Lower lobe of right lung (tissue), 2 donors: ENCODE results near the gene ZCCHC9. TPM values are rescaled to one million over a fixed set of nuclear protein-coding genes. Genes with fewer than 3 reads are reported as not detected.

ENCODE experiments used
- ATAC-seq, 2 donors: fragments of 200-7000 bp; cut with Tn5 transposase; one replicate each; pipeline ENCODE4 v1.9.1; 2020 to 2022; ENCODE audit warnings: mild to moderate bottlenecking in 2 of 2, moderate library complexity in 2 of 2
- DNase-seq: peaks from one replicate; pipeline ENCODE4 v3.0.0-alpha.2; 2020
- H3K27ac ChIP-seq: fragments of 200-600 bp; one replicate; pipeline ENCODE4 v1.8.0; 2022
- H3K27me3 ChIP-seq: fragments of 200-600 bp; one replicate; pipeline ENCODE4 v1.8.0; 2022; ENCODE audit warnings: low read depth
- H3K36me3 ChIP-seq: fragments of 200-600 bp; one replicate; pipeline ENCODE4 v1.8.0; 2022; ENCODE audit warnings: mild to moderate bottlenecking
- H3K4me1 ChIP-seq: fragments of 200-600 bp; one replicate; pipeline ENCODE4 v1.8.0; 2022
- H3K4me3 ChIP-seq: fragments of 200-600 bp; one replicate; pipeline ENCODE4 v1.8.0; 2022; ENCODE audit warnings: mild to moderate bottlenecking
- H3K9me3 ChIP-seq: fragments of 200-600 bp; one replicate; pipeline ENCODE4 v1.8.0; 2022
- CTCF ChIP-seq: fragments of 200-600 bp; IDR thresholded peaks from one replicate; pipeline ENCODE4 v1.8.0; 2022; ENCODE audit warnings: antibody characterized with exemption, mild to moderate bottlenecking
- intact Hi-C: fragments of 100-400 bp; cut with DNase I; formaldehyde crosslinking; loops from one replicate; pipeline ENCODE4 v1.11.0; 2022
- total RNA-seq: library from RNA; stranded (reverse); fragmentation: NEBNext Ultra II Directional; extraction: Animal tissue kit (Norgen Biotek cat#: 25700); gene quantifications from one replicate; pipeline ENCODE4 v1.2.1, GENCODE V29; 2021
- donor health status: DM: no; HTN: yes; CAD: no; lungs with severe emphysema.

Gene ZCCHC9
- total RNA-seq, 1 donor from 2014 or later, result 21.7 TPM

- ATAC-seq (no peak), DNase-seq (no peak)
- H3K4me1 ChIP-seq, result peaks cover 31% of the 10 kb centered on the region
- intact Hi-C loops, result no loop called here
- H3K36me3 ChIP-seq, result no peaks in the 10 kb centered on the region
- TF ChIP-seq CTCF, result no peak
- no peak overlapping the region for H3K4me3 ChIP-seq
- no peaks in the 10 kb centered on the region for H3K27me3 ChIP-seq
- H3K27ac ChIP-seq, result no peak overlapping the region
- H3K9me3 ChIP-seq, result peaks cover 11% of the 10 kb centered on the region
These were observed 3.9 kb upstream of the ZCCHC9 start for GRCh38 chr5:81297531-81297930.

GRCh38 chr5:81300921-81301270, 491 bp upstream of the ZCCHC9 start:
- peak overlapping the region; percentile 94 for H3K27ac ChIP-seq

GRCh38 chr5:81302596-81302995, 1.2 kb downstream of the ZCCHC9 start:
- Histone ChIP-seq H3K4me1 (peaks cover 41% of the 10 kb centered on the region), H3K36me3 (peaks cover 9% of the 10 kb centered on the region), H3K9me3 (no peaks in the 10 kb centered on the region), H3K27me3 (no peaks in the 10 kb centered on the region), H3K27ac (no peak overlapping the region), H3K4me3 (peak overlapping the region; percentile 89)
- intact Hi-C loops, result no loop called here
- no peak for DNase-seq
- no peak for ATAC-seq
- no peak for TF ChIP-seq CTCF

More at GRCh38 chr5:81300921-81301270, 491 bp upstream of the ZCCHC9 start:
- intact Hi-C loops, result no loop called here
- Histone ChIP-seq H3K27me3 (no peaks in the 10 kb centered on the region), H3K36me3 (peaks cover 9% of the 10 kb centered on the region), H3K9me3 (no peaks in the 10 kb centered on the region), H3K4me1 (peaks cover 41% of the 10 kb centered on the region), H3K4me3 (peak overlapping the region; percentile 89)
- ATAC-seq (no peak), DNase-seq (no peak)
- TF ChIP-seq CTCF, result no peak

- TF ChIP-seq CTCF, result no peak
- DNase-seq (no peak), ATAC-seq (no peak)
- H3K27ac ChIP-seq, result no peak overlapping the region
- peaks cover 11% of the 10 kb centered on the region for H3K36me3 ChIP-seq
- intact Hi-C loops, result no loop called here
- H3K9me3 ChIP-seq, result no peaks in the 10 kb centered on the region
- no peak overlapping the region for H3K4me3 ChIP-seq
- H3K27me3 ChIP-seq, result no peaks in the 10 kb centered on the region
- peaks cover 38% of the 10 kb centered on the region for H3K4me1 ChIP-seq
These were observed 2.2 kb downstream of the ZCCHC9 start for GRCh38 chr5:81303563-81303962.

GRCh38 chr5:81305785-81306184, 4.4 kb downstream of the ZCCHC9 start:
- Histone ChIP-seq H3K4me3 (no peak overlapping the region), H3K36me3 (peaks cover 29% of the 10 kb centered on the region), H3K9me3 (no peaks in the 10 kb centered on the region), H3K27ac (no peak overlapping the region), H3K27me3 (no peaks in the 10 kb centered on the region), H3K4me1 (peaks cover 16% of the 10 kb centered on the region)
- DNase-seq (no peak), ATAC-seq (no peak)
- intact Hi-C loops, result no loop called here
- TF ChIP-seq CTCF, result no peak

- no peak for ATAC-seq
- Histone ChIP-seq H3K27me3 (no peaks in the 10 kb centered on the region), H3K36me3 (peaks cover 59% of the 10 kb centered on the region), H3K4me1 (no peaks in the 10 kb centered on the region), H3K9me3 (no peaks in the 10 kb centered on the region), H3K27ac (no peak overlapping the region), H3K4me3 (no peak overlapping the region)
- intact Hi-C loops, result no loop called here
- DNase-seq, result no peak
- TF ChIP-seq CTCF, result no peak
These were observed 7.4 kb downstream of the ZCCHC9 start for GRCh38 chr5:81308836-81309235.
